Right atrium auricular region (tissue), 2 donors: ENCODE results near the gene CTTNBP2. TPM values are rescaled to one million over a fixed set of nuclear protein-coding genes. Genes with fewer than 3 reads are reported as not detected.

Source experiments
- DNase-seq: peaks from one replicate; pipeline ENCODE4 v3.0.0-alpha.2; 2019; ENCODE audit warnings: low spot score
- H3K27ac ChIP-seq, 2 donors: fragments of 200-600 bp; sonication (generic); 1 replicate in 1 of 2; 2 replicates in 1 of 2; pipeline ENCODE4 v1.5.1; 2016 to 2019
- H3K27me3 ChIP-seq, 2 donors: fragments of 200-600 bp; sonication (generic); one replicate each; pipeline versions ENCODE4 v1.5.1 to v1.6.0; 2017 to 2019
- H3K36me3 ChIP-seq: fragments of 200-600 bp; sonication (generic); one replicate; pipeline ENCODE4 v1.5.1; 2016
- H3K4me1 ChIP-seq, 2 donors: fragments of 200-600 bp; sonication (generic); one replicate each; pipeline versions ENCODE4 v1.5.1 to v1.6.0; 2017 to 2019
- H3K4me3 ChIP-seq, 2 donors: fragments of 200-600 bp; sonication (generic); 1 replicate in 1 of 2; 2 replicates in 1 of 2; pipeline ENCODE4 v1.5.1; 2017 to 2019; ENCODE audit warnings: mild to moderate bottlenecking in 1 of 2, moderate library complexity in 1 of 2
- H3K9me3 ChIP-seq, 2 donors: fragments of 200-600 bp; sonication (generic); one replicate each; pipeline ENCODE4 v1.5.1; 2019
- total RNA-seq, 2 donors: library from RNA; depleted of rRNA; stranded (reverse); fragments of >200 nt; gene quantifications; one replicate each; pipeline ENCODE4 v1.1.0, GENCODE V29; 2016
- TF ChIP-seq, protein P1 (sequence below), 2 donors: fragments of 200-600 bp; sonication (generic); IDR thresholded peaks; one replicate each; pipeline ENCODE4 v1.5.1; 2019; ENCODE audit warnings: antibody characterized with exemption in 2 of 2

CTTNBP2 gene
- total RNA-seq, 2 donors from 2014 or later: 4.4 to 4.6 TPM

- Histone ChIP-seq H3K4me1 (no peaks in the 10 kb centered on the region), H3K36me3 (no peaks in the 10 kb centered on the region), H3K9me3 (no peaks in the 10 kb centered on the region), H3K27me3 (no peaks in the 10 kb centered on the region), H3K4me3 (no peak overlapping the region), H3K27ac (no peak overlapping the region)
- DNase-seq: no peak
- TF ChIP-seq, protein P1, sequence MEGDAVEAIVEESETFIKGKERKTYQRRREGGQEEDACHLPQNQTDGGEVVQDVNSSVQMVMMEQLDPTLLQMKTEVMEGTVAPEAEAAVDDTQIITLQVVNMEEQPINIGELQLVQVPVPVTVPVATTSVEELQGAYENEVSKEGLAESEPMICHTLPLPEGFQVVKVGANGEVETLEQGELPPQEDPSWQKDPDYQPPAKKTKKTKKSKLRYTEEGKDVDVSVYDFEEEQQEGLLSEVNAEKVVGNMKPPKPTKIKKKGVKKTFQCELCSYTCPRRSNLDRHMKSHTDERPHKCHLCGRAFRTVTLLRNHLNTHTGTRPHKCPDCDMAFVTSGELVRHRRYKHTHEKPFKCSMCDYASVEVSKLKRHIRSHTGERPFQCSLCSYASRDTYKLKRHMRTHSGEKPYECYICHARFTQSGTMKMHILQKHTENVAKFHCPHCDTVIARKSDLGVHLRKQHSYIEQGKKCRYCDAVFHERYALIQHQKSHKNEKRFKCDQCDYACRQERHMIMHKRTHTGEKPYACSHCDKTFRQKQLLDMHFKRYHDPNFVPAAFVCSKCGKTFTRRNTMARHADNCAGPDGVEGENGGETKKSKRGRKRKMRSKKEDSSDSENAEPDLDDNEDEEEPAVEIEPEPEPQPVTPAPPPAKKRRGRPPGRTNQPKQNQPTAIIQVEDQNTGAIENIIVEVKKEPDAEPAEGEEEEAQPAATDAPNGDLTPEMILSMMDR (IDR thresholded peaks at IDR 0.05): no peak
Observed at GRCh38 chr7:117839507-117839906, 33.7 kb downstream of the CTTNBP2 start.

- Histone ChIP-seq H3K27me3 (no peaks in the 10 kb centered on the region), H3K27ac (no peak overlapping the region), H3K4me1 (no peaks in the 10 kb centered on the region), H3K36me3 (no peaks in the 10 kb centered on the region), H3K4me3 (no peak overlapping the region), H3K9me3 (no peaks in the 10 kb centered on the region)
- TF ChIP-seq, protein P1 (IDR thresholded peaks at IDR 0.05): no peak
- DNase-seq: no peak
Observed at GRCh38 chr7:117837841-117838240, 35.4 kb downstream of the CTTNBP2 start.

DNA sequence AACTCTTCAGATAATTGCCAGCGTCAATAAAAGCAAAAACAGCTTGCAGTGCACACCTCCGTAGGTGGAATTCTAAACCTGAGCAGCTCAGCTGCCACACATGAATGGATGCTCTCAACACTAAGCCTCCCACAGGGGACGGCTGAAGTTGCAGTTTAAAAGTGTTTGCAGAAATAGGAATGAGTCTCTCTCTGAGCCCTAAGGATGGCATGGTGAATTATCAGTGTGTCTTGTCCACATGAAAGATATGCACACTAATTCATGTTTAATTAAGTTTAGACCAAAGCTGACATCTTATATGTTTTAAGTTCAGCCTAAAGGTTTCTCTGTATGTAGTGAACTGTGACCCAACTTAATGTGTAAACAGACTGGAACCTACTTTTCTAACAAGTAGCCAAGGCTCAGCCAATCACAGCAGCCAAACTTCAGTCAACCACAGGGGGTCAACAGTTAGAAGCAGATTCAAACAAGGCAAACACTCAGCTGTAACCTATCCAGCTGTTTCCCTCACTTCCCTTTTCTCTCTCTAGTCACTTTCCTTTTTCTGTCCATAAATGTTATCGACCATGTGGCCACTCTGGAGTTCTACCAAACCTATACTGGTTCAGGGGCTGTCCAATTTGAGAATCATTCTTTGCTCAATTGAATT is 38.1 kb downstream of the CTTNBP2 start:
- H3K9me3 ChIP-seq: no peaks in the 10 kb centered on the region
- no peak overlapping the region for H3K4me3 ChIP-seq
- no peaks in the 10 kb centered on the region for H3K27me3 ChIP-seq
- TF ChIP-seq, protein P1 (IDR thresholded peaks at IDR 0.05): no peak
- H3K27ac ChIP-seq: no peak overlapping the region
- no peaks in the 10 kb centered on the region for H3K36me3 ChIP-seq
- DNase-seq: no peak
- peaks cover 0 to 8% of the 10 kb centered on the region in 2 donors for H3K4me1 ChIP-seq

- Histone ChIP-seq H3K9me3 (no peaks in the 10 kb centered on the region), H3K4me3 (peak overlapping the region; percentile 13 to 29), H3K27ac (peak overlapping the region; percentile 44 to 79), H3K4me1 (peaks cover 0 to 35% of the 10 kb centered on the region in 2 donors), H3K27me3 (no peaks in the 10 kb centered on the region), H3K36me3 (no peaks in the 10 kb centered on the region)
- TF ChIP-seq, protein P1 (IDR thresholded peaks at IDR 0.05): no peak
- no peak for DNase-seq
Observed at GRCh38 chr7:117830422-117830954, 42.8 kb downstream of the CTTNBP2 start.

DNA sequence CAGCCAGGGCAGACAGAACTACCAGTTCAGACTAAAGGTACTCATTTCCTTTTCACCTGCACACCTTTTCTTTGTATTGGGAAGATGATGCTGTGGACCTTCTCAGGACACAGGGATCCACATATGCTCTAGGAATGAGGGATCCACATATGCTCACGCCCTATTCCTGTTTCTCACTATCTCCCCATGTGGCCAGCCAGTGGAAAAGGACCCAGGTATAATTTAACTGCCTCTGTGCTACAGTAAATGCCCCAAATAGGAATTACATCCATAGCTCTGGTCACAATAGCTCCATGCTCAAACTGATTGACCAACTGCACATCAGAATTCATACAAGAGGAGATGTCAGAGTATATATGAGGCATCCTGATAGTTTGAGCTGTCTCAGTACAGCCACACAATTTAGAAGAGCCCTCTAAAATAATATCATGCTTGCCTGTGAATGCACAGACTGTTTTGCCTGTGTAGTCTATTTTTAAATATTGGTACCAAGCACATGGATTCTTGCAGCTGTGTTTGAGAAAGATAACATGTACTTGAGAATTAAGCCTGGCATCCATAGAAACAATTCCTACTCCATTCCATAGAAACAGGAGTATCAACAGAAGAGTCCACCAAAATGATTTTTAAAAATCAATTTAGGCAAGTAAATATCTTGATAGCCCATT is 43.7 kb downstream of the CTTNBP2 start:
- Histone ChIP-seq H3K9me3 (no peaks in the 10 kb centered on the region), H3K36me3 (no peaks in the 10 kb centered on the region), H3K27me3 (no peaks in the 10 kb centered on the region), H3K4me3 (no peak overlapping the region), H3K27ac (peak overlapping the region; percentile 44 to 79), H3K4me1 (peaks cover 0 to 35% of the 10 kb centered on the region in 2 donors)
- TF ChIP-seq, protein P1 (IDR thresholded peaks at IDR 0.05): no peak
- no peak for DNase-seq
